Measurements from ENCODE around the gene FOXK2. TPM values are rescaled to one million over a fixed set of nuclear protein-coding genes. Genes with fewer than 3 reads are reported as not detected.
"Not testable (repeated sequence)": the region's sequence is repeated elsewhere in the genome, so short reads cannot be mapped to it uniquely, and the experiment has no call there.

FOXK2 gene
- total and polyA plus RNA-seq, 2 of the 8 experiments (the other 6 are each of a cell fraction or from before 2014, with no cell fraction given): 34.7 to 64.9 TPM

GRCh38 chr17:82536512-82537201 is 17.1 kb downstream of the FOXK2 start (continued):
- no peak for TF ChIP-seq NRF1 (IDR thresholded peaks at IDR 0.05; ENCODE audit: low read depth, low read length)
- no peak for TF ChIP-seq PHF8 (conservative IDR thresholded peaks at IDR 0.05; ENCODE audit: low read depth, low read length)
- TF ChIP-seq EGR1 (IDR thresholded peaks at IDR 0.05; ENCODE audit: borderline replicate concordance, low read depth, low read length): no peak
- TF ChIP-seq KDM1A (IDR thresholded peaks at IDR 0.05; ENCODE audit: borderline replicate concordance, low read length): no peak
- no peak for TF ChIP-seq HDAC2 (IDR thresholded peaks at IDR 0.05; ENCODE audit: borderline replicate concordance in 1 of 2, low read depth in 2 of 2, low read length in 2 of 2)
- TF ChIP-seq TAF1 (IDR thresholded peaks at IDR 0.05; ENCODE audit: low read depth, low read length): no peak
- no peak for TF ChIP-seq SP4 (IDR thresholded peaks at IDR 0.05; ENCODE audit: low read length)

DNA sequence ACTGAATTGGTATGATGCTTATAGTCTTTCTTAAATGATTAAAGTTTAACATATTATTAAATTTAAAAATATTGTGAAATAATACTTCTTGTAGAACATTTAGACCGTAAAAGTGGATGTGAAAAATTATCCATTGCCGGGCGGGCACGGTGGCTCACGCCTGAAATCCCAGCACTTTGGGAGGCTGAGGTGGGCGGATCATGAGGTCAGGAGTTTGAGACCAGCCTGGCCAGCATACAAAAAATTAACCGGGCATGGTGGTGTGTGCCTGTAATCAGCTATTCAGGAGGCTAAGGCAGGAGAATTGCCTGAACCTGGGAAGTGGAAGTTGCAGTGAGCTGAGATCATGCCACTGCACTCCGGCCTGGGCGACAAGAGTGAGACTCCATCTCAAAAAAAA is 17.7 kb downstream of the FOXK2 start:
- not testable (repeated sequence) for H3K4me2 ChIP-seq (ENCODE audit: insufficient read depth in 1 of 2, low read depth in 2 of 2, low read length in 2 of 2); H3K4ac ChIP-seq (replicated peaks; ENCODE audit: insufficient read length, low read depth, low read length); H3K27ac ChIP-seq (ENCODE audit: low read depth, low read length); H3K27me3 ChIP-seq (replicated peaks in 1 of 4; ENCODE audit: control insufficient read depth in 3 of 4, extremely low read depth in 1 of 4, insufficient read depth in 3 of 4, low read length in 3 of 4); H3K23me2 ChIP-seq (ENCODE audit: low read depth, low read length); H2BK20ac ChIP-seq (ENCODE audit: low read length); H3K36me3 ChIP-seq (ENCODE audit: control insufficient read depth in 2 of 4, insufficient read depth in 4 of 4, low read length in 3 of 4); H3K9me3 ChIP-seq (ENCODE audit: insufficient read depth in 2 of 2, low read depth in 1 of 2, low read length in 1 of 2); H3K14ac ChIP-seq (ENCODE audit: insufficient read length); H2BK5ac ChIP-seq (ENCODE audit: low read depth, low read length); H2BK12ac ChIP-seq (ENCODE audit: low read depth, low read length); H2AK5ac ChIP-seq (ENCODE audit: low read depth, low read length); H2BK15ac ChIP-seq (ENCODE audit: low read length); H3K18ac ChIP-seq (ENCODE audit: extremely low read depth, low read length); DNase-seq (ENCODE audit: low read depth in 1 of 2, low spot score in 2 of 2); H3K4me3 ChIP-seq (ENCODE audit: extremely low read depth in 1 of 4, insufficient read depth in 2 of 4, low read depth in 3 of 4, low read length in 4 of 4); H2BK120ac ChIP-seq (replicated peaks; ENCODE audit: low read depth, low read length); H3K56ac ChIP-seq (replicated peaks; ENCODE audit: insufficient read length, low read depth, low read length); H3K23ac ChIP-seq (ENCODE audit: insufficient read length); H4K5ac ChIP-seq (ENCODE audit: insufficient read length, low read depth, low read length); H2AFZ ChIP-seq (ENCODE audit: low read length); H3K9ac ChIP-seq (replicated peaks in 1 of 4; ENCODE audit: extremely low read depth in 1 of 4, low read depth in 3 of 4, low read length in 3 of 4); H4K91ac ChIP-seq (replicated peaks; ENCODE audit: insufficient read length, low read length); FAIRE-seq
- POLR2A ChIA-PET (ENCODE audit: partially characterized antibody): interaction anchor here (1.1 kb wide), 1 partner anchor 15 kb away, joined by 5 read pairs; no protein-coding TSS in a partner anchor
- H3K4me1 ChIP-seq (replicated peaks in 1 of 4; ENCODE audit: control insufficient read depth in 3 of 4, insufficient read depth in 4 of 4, low read length in 3 of 4): peaks cover 3 to 13% (median 7%) of the 10 kb centered on the region in 4 experiments; a peak in 6 of 7 replicates
- peaks cover 22 to 34% of the 10 kb centered on the region in 2 experiments for H4K20me1 ChIP-seq (replicated peaks in 1 of 2; ENCODE audit: control insufficient read depth in 1 of 2, insufficient read depth in 2 of 2, low read length in 2 of 2)
- peaks cover 17% of the 10 kb centered on the region for H3K79me1 ChIP-seq (ENCODE audit: low read depth, low read length)
- peak overlapping the region; percentile 31; the same call in 1 of the 2 replicates for H4K8ac ChIP-seq (ENCODE audit: extremely low read depth, insufficient read depth, low read length)
- peaks cover 36 to 99% of the 10 kb centered on the region in 2 experiments for H3K79me2 ChIP-seq (ENCODE audit: control insufficient read depth in 1 of 2, insufficient read depth in 2 of 2, low read length in 2 of 2)
- CTCF ChIA-PET (ENCODE audit: partially characterized antibody): interaction anchor here (1.4 to 4.8 kb wide), 5 partner anchors 8 to 42 kb away, joined by 4 to 40 read pairs (median 12); no protein-coding TSS in a partner anchor
- WGBS, 2 experiments (ENCODE audit: extremely low coverage in 1 of 2, insufficient coverage in 1 of 2, insufficient read length in 1 of 2, insufficient replicate concordance in 2 of 2, low coverage in 1 of 2, low lambda C conversion rate in 2 of 2, missing lambda C conversion rate in 1 of 2): 95% methylated on average over 7 of the region's 9 CpGs; no CpG with 5 or more reads in 1 of the 2 experiments
